BJ (cell line): ENCODE data around the gene RHBDD1. TPM values are rescaled to one million over a fixed set of nuclear protein-coding genes. Genes with fewer than 3 reads are reported as not detected.

Experiments used
- CTCF ChIA-PET: fragments of 350-600 bp; formaldehyde crosslinking; extraction: SDS; loops from one replicate; lab custom pipeline; 2021; ENCODE audit warnings: antibody characterized with exemption, inconsistent platforms; lab: Yijun Ruan, JAX
- POLR2A ChIA-PET: fragments of 300-600 bp; sonication (Branson Sonifier 250); formaldehyde crosslinking; extraction: SDS; loops from one replicate; lab custom pipeline; 2021; ENCODE audit warnings: antibody characterized with exemption; lab: Charles Lee
- DNase-seq: peaks from one replicate; pipeline ENCODE4 v3.0.0-alpha.2; 2011; ENCODE audit warnings: low read depth
- H3K27me3 ChIP-seq: 2 replicates; pipeline ENCODE4 v1.6.0; 2011; ENCODE audit warnings: low read length; ENCODE audit not compliant: control insufficient read depth, insufficient read depth
- H3K36me3 ChIP-seq: 2 replicates; pipeline ENCODE4 v1.5.1; 2011; ENCODE audit warnings: low read length; ENCODE audit not compliant: control insufficient read depth, insufficient read depth
- H3K4me3 ChIP-seq: 2 replicates; pipeline ENCODE4 v1.5.1; 2011; ENCODE audit warnings: low read depth, mild to moderate bottlenecking, control low read depth, low read length
- CTCF ChIP-seq: IDR thresholded peaks from 2 replicates; pipeline ENCODE4 v1.5.1; 2011; ENCODE audit warnings: low read depth, mild to moderate bottlenecking, control low read depth, inconsistent platforms, low read length, moderate library complexity; ENCODE audit not compliant: insufficient read depth
- polyA plus RNA-seq: library from polyadenylated mRNA; depleted of rRNA; stranded (reverse); fragments of >200 nt; gene quantifications from 2 replicates; pipeline ENCODE4 v1.2.3, GENCODE V29; 2011

Gene RHBDD1
- polyA plus RNA-seq, 1 experiment: 29.2 TPM

GRCh38 chr2:226799211-226799975, 36.5 kb upstream of the RHBDD1 start, which contains the start of gene IRS1:
Gene IRS1 (minus strand): TSS chr2:226799820. CDS start chr2:226798738, 1,082 bp downstream.
- Histone ChIP-seq H3K27me3 (no peaks in the 10 kb centered on the region), H3K36me3 (peaks cover 26% of the 10 kb centered on the region), H3K4me3 (peak within 1 kb of the TSS; percentile 99)
- CTCF ChIA-PET: interaction anchor here (0.5 to 4.8 kb wide), 17 partner anchors 11 to 1130 kb away, joined by 3 to 30 read pairs (median 5); no protein-coding TSS in a partner anchor
- peak; percentile 1; the same call in 1 of the 2 replicates for TF ChIP-seq CTCF
- no peak for DNase-seq
- POLR2A ChIA-PET: interaction anchor here (0.8 to 1.0 kb wide), 2 partner anchors 179 to 586 kb away, joined by 3 to 16 read pairs; no protein-coding TSS in a partner anchor

DNA sequence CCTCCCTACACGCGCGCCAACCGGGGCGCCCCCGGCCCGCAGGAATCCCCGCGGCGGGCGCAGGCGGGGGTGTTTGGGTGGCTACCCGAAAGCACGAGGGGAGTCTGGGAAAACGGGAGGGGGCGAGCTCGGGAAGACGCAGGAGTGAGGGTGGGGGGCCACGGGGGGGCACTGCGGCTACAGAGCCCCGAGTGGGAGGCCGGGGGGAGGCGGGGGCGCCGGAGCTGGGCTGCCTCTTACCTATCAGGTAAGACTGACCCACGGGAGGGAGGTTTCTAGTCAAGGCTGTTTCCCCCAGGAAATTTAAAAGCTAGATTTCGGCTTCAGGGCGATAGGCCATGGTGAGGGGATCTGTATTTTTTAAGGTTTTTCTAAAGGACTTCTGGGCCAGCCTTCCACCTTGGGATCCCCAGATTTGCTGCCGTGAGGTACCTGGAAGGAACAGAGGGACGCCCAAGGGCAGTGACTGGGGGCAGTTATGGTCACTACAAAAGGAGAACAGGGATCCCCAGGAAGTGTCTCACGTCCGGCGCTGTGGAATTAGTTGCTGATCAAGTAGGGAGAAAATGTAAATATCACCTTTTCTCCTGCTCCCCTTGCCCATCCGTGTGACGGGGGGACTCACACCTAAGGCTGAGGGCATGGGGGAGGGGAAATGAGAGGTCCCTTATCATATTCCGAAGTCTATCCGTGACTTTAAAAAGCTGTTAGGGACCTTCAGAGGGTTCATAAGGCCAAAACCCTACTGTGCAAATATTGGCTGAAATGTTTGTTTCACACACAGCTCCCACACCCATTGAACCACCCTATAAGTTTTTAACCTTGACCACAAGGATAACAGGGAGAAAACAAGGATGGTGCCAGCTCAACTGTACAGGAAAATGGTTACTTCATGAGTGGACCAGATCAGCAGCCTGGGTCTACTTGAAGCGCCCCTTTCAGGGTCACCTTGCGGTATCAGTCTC, 35.6 kb upstream of the RHBDD1 start:
- no peaks in the 10 kb centered on the region for H3K27me3 ChIP-seq
- CTCF ChIA-PET: interaction anchor here (0.6 to 4.8 kb wide), 16 partner anchors 11 to 1131 kb away, joined by 3 to 30 read pairs (median 4); no protein-coding TSS in a partner anchor
- H3K4me3 ChIP-seq: peak overlapping the region; percentile 99
- H3K36me3 ChIP-seq: peaks cover 22% of the 10 kb centered on the region
- no peak for TF ChIP-seq CTCF
- POLR2A ChIA-PET: interaction anchor here (0.6 to 1.0 kb wide), 3 partner anchors 178 to 587 kb away, joined by 3 to 16 read pairs (median 3); no protein-coding TSS in a partner anchor
- DNase-seq: no peak

GRCh38 chr2:226800941-226801784, 34.7 kb upstream of the RHBDD1 start:
- H3K4me3 ChIP-seq: peak overlapping the region; percentile 19; the same call in 1 of the 2 replicates
- DNase-seq: no peak
- POLR2A ChIA-PET: no interaction called here

DNA sequence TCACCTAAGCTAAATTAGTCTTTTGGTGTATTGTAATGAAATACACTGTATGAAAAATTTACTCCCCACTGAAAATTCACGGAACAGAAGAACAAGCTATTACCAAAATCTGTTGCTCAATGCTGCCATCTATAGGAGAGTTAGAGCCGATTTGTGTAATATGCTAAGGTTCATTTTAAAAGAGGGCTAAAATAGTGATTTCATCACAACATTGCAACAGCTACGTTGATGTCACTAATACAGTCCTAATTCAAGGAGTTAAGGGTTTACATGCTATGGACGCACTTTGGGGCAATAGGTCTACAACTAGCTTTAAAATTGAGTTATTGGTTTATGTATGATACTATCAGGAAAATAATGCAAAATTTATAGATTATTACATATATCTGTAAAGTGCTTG, 33.3 kb upstream of the RHBDD1 start:
- peak; percentile 63 for TF ChIP-seq CTCF
- peaks cover 5% of the 10 kb centered on the region for H3K36me3 ChIP-seq
- ChIA-PET CTCF (interaction anchor here (0.5 to 4.8 kb wide), 31 partner anchors 9 to 1142 kb away, joined by 3 to 30 read pairs (median 3); no protein-coding TSS in a partner anchor), POLR2A (interaction anchor here (0.5 to 1.0 kb wide), 3 partner anchors 615 to 913 kb away, joined by 3 to 9 read pairs (median 4); no protein-coding TSS in a partner anchor)
- H3K27me3 ChIP-seq: no peaks in the 10 kb centered on the region
- no peak for DNase-seq
- H3K4me3 ChIP-seq: no peak overlapping the region

More at GRCh38 chr2:226800941-226801784, 34.7 kb upstream of the RHBDD1 start:
- Histone ChIP-seq H3K27me3 (no peaks in the 10 kb centered on the region), H3K36me3 (peaks cover 14% of the 10 kb centered on the region)
- CTCF ChIA-PET: interaction anchor here (1.0 to 4.8 kb wide), 9 partner anchors 12 to 1132 kb away, joined by 3 to 30 read pairs (median 8); no protein-coding TSS in a partner anchor
- no peak for TF ChIP-seq CTCF
